Left lung (tissue), 14 donors: Measurements from ENCODE around the gene TP53AIP1. TPM values are rescaled to one million over a fixed set of nuclear protein-coding genes. Genes with fewer than 3 reads are reported as not detected.
A peak's percentile ranks its signal among the peaks of the same experiment; 100 is the strongest.

Source experiments
- ATAC-seq: fragments of 200-7000 bp; cut with Tn5 transposase; one replicate; pipeline ENCODE4 v1.9.1; 2020; ENCODE audit warnings: moderate library complexity
- DNase-seq, 4 donors: peaks; one replicate each; pipeline ENCODE4 v3.0.0-alpha.2; 2013 to 2020
- H3K27ac ChIP-seq, 2 donors: fragments of 200-600 bp; sonication (generic) in 1 of 2; one replicate each; pipeline versions ENCODE4 v1.5.0 to v1.8.0; 2020 to 2021
- H3K27me3 ChIP-seq, 2 donors: fragments of 200-600 bp; sonication (generic) in 1 of 2; one replicate each; pipeline versions ENCODE4 v1.5.0 to v1.8.0; 2020 to 2021
- H3K36me3 ChIP-seq, 2 donors: fragments of 200-600 bp; sonication (generic) in 1 of 2; one replicate each; pipeline versions ENCODE4 v1.5.0 to v1.8.0; 2020 to 2021
- H3K4me1 ChIP-seq, 2 donors: fragments of 200-600 bp; one replicate each; pipeline ENCODE4 v1.8.0; 2021
- H3K4me3 ChIP-seq, 2 donors: fragments of 200-600 bp; sonication (generic) in 1 of 2; one replicate each; pipeline versions ENCODE4 v1.5.0 to v1.8.0; 2020 to 2021; ENCODE audit warnings: mild to moderate bottlenecking in 1 of 2
- H3K9me3 ChIP-seq, 2 donors: fragments of 200-600 bp; sonication (generic) in 1 of 2; one replicate each; pipeline versions ENCODE4 v1.5.0 to v1.8.0; 2020 to 2021
- CTCF ChIP-seq, 2 donors: fragments of 200-600 bp; sonication (generic) in 1 of 2; IDR thresholded peaks; one replicate each; pipeline versions ENCODE4 v1.5.0 to v1.8.0; 2021; ENCODE audit warnings: antibody characterized with exemption in 2 of 2
- intact Hi-C, 2 donors: fragments of 100-400 bp; cut with DNase I; formaldehyde crosslinking; loops; one replicate each; pipeline versions ENCODE4 v1.11.2 to v1.14.2; 2022
- long read RNA-seq, 12 donors: library from polyadenylated mRNA in 2 of 12; unstranded in 2 of 12; transcript quantifications; one replicate each; pipeline ENCODE4 v2.0.0 and lab custom pipeline, GENCODE V29; 2019 to 2026
- polyA plus RNA-seq, 6 donors: library from polyadenylated mRNA; unstranded; fragments of 120-200 nt; gene quantifications; one replicate each; pipeline ENCODE4 v1.2.1, GENCODE V29; 2013; ENCODE audit not compliant: insufficient read length in 6 of 6
- total RNA-seq, 2 donors: library from RNA; stranded (reverse); fragmentation: NEBNext Ultra II Directional; extraction: Animal tissue kit (Norgen Biotek cat#: 25700); gene quantifications; one replicate each; pipeline ENCODE4 v1.2.1, GENCODE V29; 2021
- donor health status: DM: no; HTN: yes; CAD: no.
- donor health status: DM: no; HTN: no; CAD: no.

Gene TP53AIP1
- under 1 TPM in 1 of 2 donors, not detected in 1; 0.39 TPM for total RNA-seq
- 1 to 10 TPM in 1 of 6 donors, under 1 TPM in 5; 0.31 to 1.4 (median 0.66) TPM for polyA plus RNA-seq
- long read RNA-seq, donor 1 = 0 reads
- long read RNA-seq, donor 2 = 0 reads
- long read RNA-seq, donor 3 = 0 reads
- long read RNA-seq, donor 4 = 0 reads
- long read RNA-seq, donor 5 = 0 reads
- long read RNA-seq, donor 6 = 0 reads
- long read RNA-seq, donor 7 = 0 reads
- long read RNA-seq, donor 8 = 0 reads
- long read RNA-seq, donor 9 = 0 reads
- long read RNA-seq, donor 10 = 0 reads
- long read RNA-seq, donor 11 = 0 reads
- long read RNA-seq, donor 12 = 0 reads

- Histone ChIP-seq H3K4me3 (no peak within 1 kb of the TSS), H3K4me1 (no peaks in the 10 kb centered on the region), H3K9me3 (no peaks in the 10 kb centered on the region), H3K27me3 (peaks cover 0 to 6% of the 10 kb centered on the region in 2 donors), H3K36me3 (no peaks in the 10 kb centered on the region), H3K27ac (no peak within 1 kb of the TSS)
- ATAC-seq (no peak), DNase-seq (peak in 1 of 4 donors; percentile 19)
- TF ChIP-seq CTCF (IDR thresholded peaks at IDR 0.05) = no peak
- intact Hi-C loops = no loop called here
Observed at GRCh38 chr11:128942817-128943427, at the start of gene TP53AIP1. TP53AIP1 (minus strand) TSS chr11:128942871; CDS start chr11:128937818, 5,053 bp downstream.

GRCh38 chr11:128988242-128988970, 45.7 kb upstream of the TP53AIP1 start:
- H3K36me3 ChIP-seq = no peaks in the 10 kb centered on the region
- H3K4me3 ChIP-seq = no peak overlapping the region
- no peaks in the 10 kb centered on the region for H3K27me3 ChIP-seq
- ATAC-seq = no peak
- DNase-seq = peak in 1 of 4 donors; percentile 15
- no peaks in the 10 kb centered on the region for H3K4me1 ChIP-seq
- no peak overlapping the region for H3K27ac ChIP-seq
- no peaks in the 10 kb centered on the region for H3K9me3 ChIP-seq
- intact Hi-C loops = no loop called here
- TF ChIP-seq CTCF (IDR thresholded peaks at IDR 0.05) = no peak

- Histone ChIP-seq H3K27me3 (no peaks in the 10 kb centered on the region), H3K4me3 (no peak overlapping the region), H3K9me3 (no peaks in the 10 kb centered on the region), H3K27ac (no peak overlapping the region), H3K36me3 (peaks cover 0 to 10% of the 10 kb centered on the region in 2 donors), H3K4me1 (no peaks in the 10 kb centered on the region)
- ATAC-seq (no peak), DNase-seq (no peak)
- TF ChIP-seq CTCF (IDR thresholded peaks at IDR 0.05) = no peak
- intact Hi-C loops = no loop called here
Observed at GRCh38 chr11:128985880-128986279, 43.2 kb upstream of the TP53AIP1 start.

- no peak for TF ChIP-seq CTCF (IDR thresholded peaks at IDR 0.05)
- Histone ChIP-seq H3K27ac (no peak overlapping the region), H3K27me3 (no peaks in the 10 kb centered on the region), H3K9me3 (no peaks in the 10 kb centered on the region), H3K4me3 (no peak overlapping the region), H3K36me3 (peaks cover 0 to 10% of the 10 kb centered on the region in 2 donors), H3K4me1 (no peaks in the 10 kb centered on the region)
- DNase-seq (no peak), ATAC-seq (no peak)
- intact Hi-C loops = no loop called here
Observed at GRCh38 chr11:128983023-128983422, 40.4 kb upstream of the TP53AIP1 start.

GRCh38 chr11:128981254-128981653, 38.6 kb upstream of the TP53AIP1 start:
- intact Hi-C loops = no loop called here
- peaks cover 0 to 22% of the 10 kb centered on the region in 2 donors for H3K36me3 ChIP-seq

More at GRCh38 chr11:128981254-128981653, 38.6 kb upstream of the TP53AIP1 start:
- Histone ChIP-seq H3K9me3 (no peaks in the 10 kb centered on the region), H3K27ac (no peak overlapping the region), H3K4me3 (no peak overlapping the region), H3K27me3 (no peaks in the 10 kb centered on the region), H3K4me1 (no peaks in the 10 kb centered on the region)
- no peak for TF ChIP-seq CTCF (IDR thresholded peaks at IDR 0.05)
- DNase-seq = no peak
- ATAC-seq = no peak
